ENCODE results near the gene NFKB1. TPM values are rescaled to one million over a fixed set of nuclear protein-coding genes. Genes with fewer than 3 reads are reported as not detected.

The NFKB1 gene
- total and polyA plus RNA-seq, 10 of the 15 experiments (the other 5 are each of a cell fraction or from before 2014, with no cell fraction given), result 8.7 to 110 (median 57.3) TPM

DNA sequence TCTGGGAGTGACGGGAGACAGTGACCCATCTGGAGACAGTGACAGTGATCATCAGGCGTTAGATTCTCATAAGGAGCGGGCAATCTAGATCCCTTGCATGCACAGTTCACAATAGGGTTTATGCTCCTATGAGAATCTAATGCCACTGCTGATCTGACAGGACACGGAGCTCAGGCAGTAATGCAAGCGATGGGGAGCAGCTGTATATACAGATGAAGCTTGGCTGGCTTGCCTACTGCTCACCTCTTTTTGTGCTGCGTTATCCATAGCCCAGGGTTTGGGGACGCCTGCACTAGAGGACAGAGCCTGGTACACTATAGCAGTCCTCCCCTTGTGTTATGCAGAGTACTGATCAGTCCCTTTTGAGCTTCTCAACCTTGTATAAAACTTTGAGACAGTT lies 23.5 kb downstream of the NFKB1 start (continued):
- TF ChIP-seq, protein P1, sequence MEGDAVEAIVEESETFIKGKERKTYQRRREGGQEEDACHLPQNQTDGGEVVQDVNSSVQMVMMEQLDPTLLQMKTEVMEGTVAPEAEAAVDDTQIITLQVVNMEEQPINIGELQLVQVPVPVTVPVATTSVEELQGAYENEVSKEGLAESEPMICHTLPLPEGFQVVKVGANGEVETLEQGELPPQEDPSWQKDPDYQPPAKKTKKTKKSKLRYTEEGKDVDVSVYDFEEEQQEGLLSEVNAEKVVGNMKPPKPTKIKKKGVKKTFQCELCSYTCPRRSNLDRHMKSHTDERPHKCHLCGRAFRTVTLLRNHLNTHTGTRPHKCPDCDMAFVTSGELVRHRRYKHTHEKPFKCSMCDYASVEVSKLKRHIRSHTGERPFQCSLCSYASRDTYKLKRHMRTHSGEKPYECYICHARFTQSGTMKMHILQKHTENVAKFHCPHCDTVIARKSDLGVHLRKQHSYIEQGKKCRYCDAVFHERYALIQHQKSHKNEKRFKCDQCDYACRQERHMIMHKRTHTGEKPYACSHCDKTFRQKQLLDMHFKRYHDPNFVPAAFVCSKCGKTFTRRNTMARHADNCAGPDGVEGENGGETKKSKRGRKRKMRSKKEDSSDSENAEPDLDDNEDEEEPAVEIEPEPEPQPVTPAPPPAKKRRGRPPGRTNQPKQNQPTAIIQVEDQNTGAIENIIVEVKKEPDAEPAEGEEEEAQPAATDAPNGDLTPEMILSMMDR (IDR thresholded peaks at IDR 0.05 in 2 of 3, conservative IDR thresholded peaks at IDR 0.05 in 1 of 3; ENCODE audit: control insufficient read depth in 2 of 3, extremely low read depth in 1 of 3, insufficient read depth in 1 of 3, low read depth in 3 of 3, low read length in 3 of 3), result no peak
- no peak for TF ChIP-seq SMARCA5 (IDR thresholded peaks at IDR 0.05)

DNA sequence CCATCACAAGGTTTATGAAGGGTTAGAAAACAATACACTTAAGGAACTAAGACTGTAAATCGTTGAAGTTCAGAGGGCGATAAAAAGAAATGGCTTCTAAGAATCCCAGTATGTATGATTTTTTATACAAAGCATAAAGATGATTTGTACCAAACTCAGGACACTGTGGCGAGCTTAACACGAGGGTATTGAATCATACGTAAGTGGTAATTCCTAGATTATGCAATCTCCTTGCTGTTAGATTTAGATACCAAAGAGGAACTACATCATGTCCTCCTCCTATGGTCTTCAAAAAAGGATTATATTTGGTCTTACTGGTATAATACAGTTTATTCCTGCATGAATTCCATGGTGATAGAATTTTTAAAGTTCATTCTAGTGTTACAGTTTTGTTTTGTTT lies 23.9 kb downstream of the NFKB1 start:
- intact Hi-C loops (cut with micrococcal nuclease; ENCODE audit: unreplicated experiment), result no loop called here
- 91% methylated on average over 5 of the region's 5 CpGs for WGBS (ENCODE audit: insufficient coverage, insufficient replicate concordance, low lambda C conversion rate, missing lambda C conversion rate)
- no peak for FAIRE-seq
- Histone ChIP-seq H4K20me1 (ENCODE audit: control insufficient read depth, insufficient read depth) (peaks cover 3% of the 10 kb centered on the region; the same call in 1 of the 2 replicates), H3K36me3 (ENCODE audit: control insufficient read depth in 2 of 2, insufficient read depth in 2 of 2, low read length in 1 of 2) (peaks cover 2 to 9% of the 10 kb centered on the region in 2 experiments; a peak in 3 of 4 replicates), H3K79me2 (ENCODE audit: control insufficient read depth, insufficient read depth, low read length) (peaks cover 94% of the 10 kb centered on the region), H3K9ac (ENCODE audit: control insufficient read depth, insufficient read depth, low read length) (no peak overlapping the region), H3K4me3 (no peak overlapping the region), H2AFZ (ENCODE audit: control insufficient read depth, low read depth, low read length) (no peak overlapping the region), H3K9me3 (replicated peaks; ENCODE audit: control insufficient read depth, insufficient read depth, low read length) (no peaks in the 10 kb centered on the region), H3K4me1 (ENCODE audit: control insufficient read depth, insufficient read depth, low read length) (peaks cover 20% of the 10 kb centered on the region), H3K27me3 (replicated peaks in 1 of 2; ENCODE audit: control insufficient read depth in 2 of 2, insufficient read depth in 2 of 2, low read length in 1 of 2) (no peaks in the 10 kb centered on the region), H3K4me2 (ENCODE audit: control insufficient read depth, insufficient read depth) (no peak overlapping the region), H3K27ac (ENCODE audit: control insufficient read depth, insufficient read depth) (no peak overlapping the region)
- DNase-seq (ENCODE audit: low read depth, low spot score), result no peak
- CTCF ChIA-PET, result interaction anchor here (1.5 to 1.8 kb wide), 2 partner anchors 10 to 18 kb away, joined by 7 read pairs; no protein-coding TSS in a partner anchor
- SMC1A ChIA-PET (ENCODE audit: uncharacterized antibody, unreplicated experiment), result interaction anchor here (0.5 to 5.9 kb wide), 10 partner anchors 9 to 312 kb away, joined by 3 to 42 read pairs (median 4); no protein-coding TSS in a partner anchor
- POLR2A ChIA-PET, result interaction anchor here (1.1 to 1.3 kb wide), 2 partner anchors 14 to 25 kb away, joined by 3 to 5 read pairs; no protein-coding TSS in a partner anchor
- no peak for TF ChIP-seq NBN (IDR thresholded peaks at IDR 0.05)
- TF ChIP-seq SMAD5 (IDR thresholded peaks at IDR 0.05; ENCODE audit: low read depth), result no peak
- TF ChIP-seq SMAD1 (IDR thresholded peaks at IDR 0.05; ENCODE audit: low read depth, partially characterized antibody), result no peak
- TF ChIP-seq JUNB (IDR thresholded peaks at IDR 0.05), result no peak
- TF ChIP-seq, protein P2, sequence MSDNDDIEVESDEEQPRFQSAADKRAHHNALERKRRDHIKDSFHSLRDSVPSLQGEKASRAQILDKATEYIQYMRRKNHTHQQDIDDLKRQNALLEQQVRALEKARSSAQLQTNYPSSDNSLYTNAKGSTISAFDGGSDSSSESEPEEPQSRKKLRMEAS (IDR thresholded peaks at IDR 0.05; ENCODE audit: low read depth, low read length), result no peak
- TF ChIP-seq GATAD2B (conservative IDR thresholded peaks at IDR 0.05; ENCODE audit: low read depth), result no peak
- TF ChIP-seq TCF12 (IDR thresholded peaks at IDR 0.05; ENCODE audit: low read depth, low read length), result no peak
- TF ChIP-seq, protein P3, sequence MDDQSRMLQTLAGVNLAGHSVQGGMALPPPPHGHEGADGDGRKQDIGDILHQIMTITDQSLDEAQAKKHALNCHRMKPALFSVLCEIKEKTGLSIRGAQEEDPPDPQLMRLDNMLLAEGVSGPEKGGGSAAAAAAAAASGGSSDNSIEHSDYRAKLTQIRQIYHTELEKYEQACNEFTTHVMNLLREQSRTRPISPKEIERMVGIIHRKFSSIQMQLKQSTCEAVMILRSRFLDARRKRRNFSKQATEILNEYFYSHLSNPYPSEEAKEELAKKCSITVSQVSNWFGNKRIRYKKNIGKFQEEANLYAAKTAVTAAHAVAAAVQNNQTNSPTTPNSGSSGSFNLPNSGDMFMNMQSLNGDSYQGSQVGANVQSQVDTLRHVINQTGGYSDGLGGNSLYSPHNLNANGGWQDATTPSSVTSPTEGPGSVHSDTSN (IDR thresholded peaks at IDR 0.05; ENCODE audit: insufficient replicate concordance, low read depth, low read length), result no peak
- TF ChIP-seq SUPT20H (IDR thresholded peaks at IDR 0.05; ENCODE audit: borderline replicate concordance, control insufficient read depth, low read depth, low read length), result no peak
- TF ChIP-seq MYC (IDR thresholded peaks at IDR 0.05; ENCODE audit: insufficient read depth, insufficient read length, insufficient replicate concordance, low read length, severe bottlenecking), result no peak
- TF ChIP-seq HDGF (IDR thresholded peaks at IDR 0.05), result no peak
- no peak for TF ChIP-seq SP1 (IDR thresholded peaks at IDR 0.05; ENCODE audit: low read depth, low read length)
- TF ChIP-seq TARDBP (IDR thresholded peaks at IDR 0.05; ENCODE audit: borderline replicate concordance), result no peak
- no peak for TF ChIP-seq EP300 (IDR thresholded peaks at IDR 0.05; ENCODE audit: borderline replicate concordance in 1 of 2, control insufficient read depth in 1 of 2, low read depth in 2 of 2, low read length in 2 of 2)
- no peak for TF ChIP-seq TCF3 (IDR thresholded peaks at IDR 0.05; ENCODE audit: borderline replicate concordance, insufficient read depth, low read depth, low read length)
- TF ChIP-seq ZNF622 (IDR thresholded peaks at IDR 0.05), result no peak
- no peak for TF ChIP-seq RUNX3 (IDR thresholded peaks at IDR 0.05; ENCODE audit: low read length)
- no peak for TF ChIP-seq ATF7 (IDR thresholded peaks at IDR 0.05; ENCODE audit: low read depth)
- TF ChIP-seq NR2C1 (IDR thresholded peaks at IDR 0.05), result no peak
- no TSS peak for BruUV-seq (replicated peaks)
- no peak for ATAC-seq
- in situ Hi-C loops (cut with MboI), result no loop called here
- RAD21 ChIA-PET (ENCODE audit: unreplicated experiment), result interaction anchor here (1.3 kb wide), 1 partner anchor 22 kb away, joined by 3 read pairs; no protein-coding TSS in a partner anchor
